Astrocyte (in vitro differentiated cells and primary cell): ENCODE data around the gene FUBP3.

Experiments
- EZH2 ChIP-seq: IDR thresholded peaks from 2 replicates; pipeline ENCODE4 v1.6.1; 2012; ENCODE audit warnings: mild to moderate bottlenecking, low read length, inconsistent platforms; ENCODE audit not compliant: insufficient read depth
- TF ChIP-seq, protein P1 (sequence below): IDR thresholded peaks from 2 replicates; pipeline ENCODE4 v1.5.1; 2011; ENCODE audit warnings: low read depth, mild to moderate bottlenecking, inconsistent platforms, low read length, moderate library complexity; ENCODE audit not compliant: insufficient read depth

DNA sequence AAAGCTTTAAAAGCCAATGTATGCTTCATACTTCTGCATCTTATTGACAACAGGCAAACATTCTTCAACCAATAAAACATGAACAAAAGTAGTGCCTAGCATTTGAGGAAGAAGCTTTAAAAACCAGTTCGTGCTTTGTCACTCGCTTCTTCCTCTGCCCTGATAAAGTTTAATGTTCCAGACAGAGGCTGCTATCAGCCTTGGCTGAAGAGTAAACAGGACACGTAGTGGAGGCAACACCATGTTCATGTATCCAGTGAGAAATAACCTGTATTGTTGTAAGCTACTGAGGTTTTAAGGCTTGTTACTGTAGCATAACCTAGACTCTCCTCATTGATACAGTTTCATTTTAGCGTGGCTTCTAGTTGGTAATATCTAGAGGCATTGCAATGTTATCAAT lies 3.2 kb upstream of the FUBP3 start:
- TF ChIP-seq, protein P1, sequence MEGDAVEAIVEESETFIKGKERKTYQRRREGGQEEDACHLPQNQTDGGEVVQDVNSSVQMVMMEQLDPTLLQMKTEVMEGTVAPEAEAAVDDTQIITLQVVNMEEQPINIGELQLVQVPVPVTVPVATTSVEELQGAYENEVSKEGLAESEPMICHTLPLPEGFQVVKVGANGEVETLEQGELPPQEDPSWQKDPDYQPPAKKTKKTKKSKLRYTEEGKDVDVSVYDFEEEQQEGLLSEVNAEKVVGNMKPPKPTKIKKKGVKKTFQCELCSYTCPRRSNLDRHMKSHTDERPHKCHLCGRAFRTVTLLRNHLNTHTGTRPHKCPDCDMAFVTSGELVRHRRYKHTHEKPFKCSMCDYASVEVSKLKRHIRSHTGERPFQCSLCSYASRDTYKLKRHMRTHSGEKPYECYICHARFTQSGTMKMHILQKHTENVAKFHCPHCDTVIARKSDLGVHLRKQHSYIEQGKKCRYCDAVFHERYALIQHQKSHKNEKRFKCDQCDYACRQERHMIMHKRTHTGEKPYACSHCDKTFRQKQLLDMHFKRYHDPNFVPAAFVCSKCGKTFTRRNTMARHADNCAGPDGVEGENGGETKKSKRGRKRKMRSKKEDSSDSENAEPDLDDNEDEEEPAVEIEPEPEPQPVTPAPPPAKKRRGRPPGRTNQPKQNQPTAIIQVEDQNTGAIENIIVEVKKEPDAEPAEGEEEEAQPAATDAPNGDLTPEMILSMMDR, result no peak
- no peak for TF ChIP-seq EZH2
